Gastroesophageal sphincter (tissue), 4 donors: ENCODE data around the gene KLHL15. TPM values are rescaled to one million over a fixed set of nuclear protein-coding genes. Genes with fewer than 3 reads are reported as not detected.

Source experiments
- ATAC-seq: fragments of 150-250 bp; one replicate; pipeline ENCODE4 v1.9.1; 2016; ENCODE audit warnings: mild to moderate bottlenecking, moderate library complexity
- H3K27ac ChIP-seq, 4 donors: fragments of 200-600 bp; sonication (generic) in 3 of 4; 1 replicate in 3 of 4; 2 replicates in 1 of 4; pipeline ENCODE4 v1.5.1; 2016 to 2019
- H3K27me3 ChIP-seq: fragments of 200-600 bp; sonication (generic); one replicate; pipeline ENCODE4 v1.5.1; 2019
- H3K36me3 ChIP-seq, 2 donors: fragments of 200-600 bp; sonication (generic); one replicate each; pipeline ENCODE4 v1.5.1; 2019; ENCODE audit warnings: control low read depth in 1 of 2
- H3K4me1 ChIP-seq, 3 donors: fragments of 200-600 bp; sonication (generic); 1 replicate in 2 of 3; 2 replicates in 1 of 3; pipeline ENCODE4 v1.5.1; 2016 to 2019; ENCODE audit warnings: control low read depth in 2 of 3
- H3K4me3 ChIP-seq, 2 donors: fragments of 200-600 bp; sonication (generic); one replicate each; pipeline ENCODE4 v1.5.1; 2019; ENCODE audit warnings: mild to moderate bottlenecking in 1 of 2, moderate library complexity in 1 of 2
- H3K9me3 ChIP-seq, 3 donors: fragments of 200-600 bp; sonication (generic); one replicate each; pipeline ENCODE4 v1.5.1; 2017 to 2019; ENCODE audit warnings: control low read depth in 2 of 3
- EP300 ChIP-seq: sonication (generic); formaldehyde crosslinking; IDR thresholded peaks from one replicate; pipeline ENCODE4 v1.6.1; 2017; ENCODE audit warnings: antibody characterized with exemption, mild to moderate bottlenecking
- POLR2A ChIP-seq, 2 donors: fragments of 450-650 bp; IDR thresholded peaks; one replicate each; pipeline ENCODE4 v1.6.1; 2017; ENCODE audit warnings: antibody characterized with exemption in 2 of 2, mild to moderate bottlenecking in 2 of 2, moderate library complexity in 1 of 2
- POLR2AphosphoS5 ChIP-seq: sonication (generic); formaldehyde crosslinking; IDR thresholded peaks from one replicate; pipeline ENCODE4 v1.6.1; 2017; ENCODE audit warnings: antibody characterized with exemption
- WGBS, 2 donors: methylation state at CpG; one replicate each; pipeline ENCODE4 v1.1.5; 2018; ENCODE audit warnings: low coverage in 1 of 2; 5-methylcytosine and 5-hydroxymethylcytosine counted together
- total RNA-seq, 4 donors: library from RNA; depleted of rRNA; stranded (reverse); fragments of >200 nt; gene quantifications; one replicate each; pipeline ENCODE4 v1.1.0, GENCODE V29; 2016
- TF ChIP-seq, protein P1 (sequence below), 4 experiments: fragments of 200-600 bp in 2 of 4; fragments of 450-650 bp in 2 of 4; sonication (generic) in 1 of 4; IDR thresholded peaks; one replicate each; pipeline ENCODE4 v1.5.1; 2017 to 2019; ENCODE audit warnings: antibody characterized with exemption in 4 of 4, mild to moderate bottlenecking in 2 of 4, moderate library complexity in 2 of 4

Gene KLHL15
- total RNA-seq, 4 donors from 2014 or later, result 12.2 to 42.3 (median 17.4) TPM

GRCh38 chrX:24005867-24006266, 21.1 kb downstream of the KLHL15 start:
- H3K4me3 ChIP-seq, result no peak overlapping the region
- H3K9me3 ChIP-seq, result no peaks in the 10 kb centered on the region
- no peaks in the 10 kb centered on the region for H3K4me1 ChIP-seq
- peaks cover 0 to 8% of the 10 kb centered on the region in 2 donors for H3K36me3 ChIP-seq
- WGBS, 2 donors, result 80 to 97% methylated on average over 3 to 5 of the region's 9 CpGs
- no peaks in the 10 kb centered on the region for H3K27me3 ChIP-seq
- no peak for ATAC-seq
- H3K27ac ChIP-seq, result no peak overlapping the region
- TF ChIP-seq POLR2AphosphoS5 (no peak), EP300 (no peak), POLR2A (IDR thresholded peaks at IDR 0.05) (no peak)
- TF ChIP-seq, protein P1, sequence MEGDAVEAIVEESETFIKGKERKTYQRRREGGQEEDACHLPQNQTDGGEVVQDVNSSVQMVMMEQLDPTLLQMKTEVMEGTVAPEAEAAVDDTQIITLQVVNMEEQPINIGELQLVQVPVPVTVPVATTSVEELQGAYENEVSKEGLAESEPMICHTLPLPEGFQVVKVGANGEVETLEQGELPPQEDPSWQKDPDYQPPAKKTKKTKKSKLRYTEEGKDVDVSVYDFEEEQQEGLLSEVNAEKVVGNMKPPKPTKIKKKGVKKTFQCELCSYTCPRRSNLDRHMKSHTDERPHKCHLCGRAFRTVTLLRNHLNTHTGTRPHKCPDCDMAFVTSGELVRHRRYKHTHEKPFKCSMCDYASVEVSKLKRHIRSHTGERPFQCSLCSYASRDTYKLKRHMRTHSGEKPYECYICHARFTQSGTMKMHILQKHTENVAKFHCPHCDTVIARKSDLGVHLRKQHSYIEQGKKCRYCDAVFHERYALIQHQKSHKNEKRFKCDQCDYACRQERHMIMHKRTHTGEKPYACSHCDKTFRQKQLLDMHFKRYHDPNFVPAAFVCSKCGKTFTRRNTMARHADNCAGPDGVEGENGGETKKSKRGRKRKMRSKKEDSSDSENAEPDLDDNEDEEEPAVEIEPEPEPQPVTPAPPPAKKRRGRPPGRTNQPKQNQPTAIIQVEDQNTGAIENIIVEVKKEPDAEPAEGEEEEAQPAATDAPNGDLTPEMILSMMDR (IDR thresholded peaks at IDR 0.05), result no peak

- Histone ChIP-seq H3K4me1 (no peaks in the 10 kb centered on the region), H3K27ac (no peak overlapping the region), H3K9me3 (no peaks in the 10 kb centered on the region), H3K4me3 (no peak overlapping the region), H3K36me3 (peaks cover 0 to 8% of the 10 kb centered on the region in 2 donors), H3K27me3 (no peaks in the 10 kb centered on the region)
- 75 to 78% methylated on average over 1 of the region's 1 CpG for WGBS, 2 donors
- no peak for ATAC-seq
- TF ChIP-seq, protein P1 (IDR thresholded peaks at IDR 0.05), result no peak
- TF ChIP-seq POLR2A (IDR thresholded peaks at IDR 0.05) (no peak), POLR2AphosphoS5 (no peak), EP300 (no peak)
These were observed 22.0 kb downstream of the KLHL15 start for GRCh38 chrX:24005028-24005427.

DNA sequence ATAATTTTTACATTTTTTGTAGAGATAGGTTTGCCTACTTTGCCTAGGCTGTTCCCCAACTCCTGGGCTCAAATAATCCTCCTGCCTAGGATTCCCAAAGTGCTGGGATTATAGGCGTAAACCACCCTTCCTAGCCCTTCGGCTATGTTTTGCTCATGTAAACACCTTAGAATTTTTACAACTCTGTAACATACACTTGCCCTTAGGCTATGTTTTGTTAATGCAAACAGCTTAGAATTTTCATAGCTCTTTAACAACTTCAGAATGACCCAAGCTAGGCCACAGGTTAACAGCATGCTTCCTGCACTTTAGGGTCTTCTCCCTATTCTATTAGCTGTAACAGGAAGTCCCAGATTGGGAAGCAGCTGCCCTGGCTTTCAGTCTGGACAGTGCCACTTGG, 24.2 kb downstream of the KLHL15 start:
- Histone ChIP-seq H3K9me3 (no peaks in the 10 kb centered on the region), H3K27ac (no peak overlapping the region), H3K36me3 (peaks cover 0 to 16% of the 10 kb centered on the region in 2 donors), H3K4me1 (no peaks in the 10 kb centered on the region), H3K4me3 (no peak overlapping the region), H3K27me3 (no peaks in the 10 kb centered on the region)
- WGBS, 2 donors, result 60% methylated on average over 1 of the region's 2 CpGs; no CpG with 5 or more reads in 1 of the 2 donors
- TF ChIP-seq, protein P1 (IDR thresholded peaks at IDR 0.05), result no peak
- TF ChIP-seq POLR2A (IDR thresholded peaks at IDR 0.05) (no peak), POLR2AphosphoS5 (no peak), EP300 (no peak)
- no peak for ATAC-seq

DNA sequence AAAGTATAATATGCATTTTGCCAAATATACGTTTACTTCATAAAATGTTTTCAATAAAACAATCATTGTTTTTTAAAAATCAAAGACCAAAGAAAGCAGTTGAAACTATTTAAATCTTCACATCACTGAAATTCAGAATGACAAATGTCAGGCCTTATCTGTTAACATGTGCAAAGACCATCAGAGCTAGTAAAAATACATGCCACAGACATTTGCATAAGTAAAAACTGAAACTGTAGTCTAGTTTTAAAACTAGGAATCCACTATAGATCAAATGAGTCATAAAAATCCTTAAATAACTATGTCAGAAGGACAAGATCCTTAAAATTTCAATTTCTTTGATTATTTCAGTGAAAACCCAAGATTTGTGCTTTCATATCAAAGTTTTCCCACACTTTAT, 24.8 kb downstream of the KLHL15 start:
- H3K36me3 ChIP-seq, result peaks cover 0 to 17% of the 10 kb centered on the region in 2 donors
- no peaks in the 10 kb centered on the region for H3K9me3 ChIP-seq
- H3K27me3 ChIP-seq, result no peaks in the 10 kb centered on the region
- no peak overlapping the region for H3K4me3 ChIP-seq
- WGBS, 2 donors, result 88 to 100% methylated on average over 1 of the region's 1 CpG
- TF ChIP-seq, protein P1 (IDR thresholded peaks at IDR 0.05), result no peak
- no peak for TF ChIP-seq POLR2AphosphoS5
- no peak for TF ChIP-seq EP300
- TF ChIP-seq POLR2A (IDR thresholded peaks at IDR 0.05), result no peak
- no peak overlapping the region for H3K27ac ChIP-seq
- H3K4me1 ChIP-seq, result no peaks in the 10 kb centered on the region
- ATAC-seq, result no peak

GRCh38 chrX:23999671-24000070, 27.3 kb downstream of the KLHL15 start:
- TF ChIP-seq POLR2AphosphoS5 (no peak), EP300 (no peak), POLR2A (IDR thresholded peaks at IDR 0.05) (no peak)
- TF ChIP-seq, protein P1 (IDR thresholded peaks at IDR 0.05), result no peak
- ATAC-seq, result no peak
- Histone ChIP-seq H3K9me3 (no peaks in the 10 kb centered on the region), H3K36me3 (peaks cover 0 to 9% of the 10 kb centered on the region in 2 donors), H3K27ac (no peak overlapping the region), H3K4me1 (no peaks in the 10 kb centered on the region), H3K27me3 (no peaks in the 10 kb centered on the region), H3K4me3 (no peak overlapping the region)
- WGBS, 2 donors, result 88 to 96% methylated on average over 4 to 5 of the region's 5 CpGs
